ENCODE measurements around the gene CACNA1D. TPM values are rescaled to one million over a fixed set of nuclear protein-coding genes. Genes with fewer than 3 reads are reported as not detected.

The CACNA1D gene
- total and polyA plus RNA-seq, 2 donors (not counting 3 experiments of a cell fraction or from before 2014, with no cell fraction given): 0.06 TPM; not detected in 1

- Histone ChIP-seq H3K79me2 (ENCODE audit: control insufficient read depth, insufficient read depth, low read length) (no peaks in the 10 kb centered on the region), H3K27ac (ENCODE audit: insufficient read depth, low read depth, low read length) (no peak overlapping the region), H2AFZ (ENCODE audit: low read depth, low read length) (no peak overlapping the region), H3K4me3 (replicated peaks in 1 of 3; ENCODE audit: insufficient read depth in 1 of 3, low read depth in 1 of 3, low read length in 3 of 3) (no peak overlapping the region), H3K4me1 (ENCODE audit: control insufficient read depth, extremely low read depth, insufficient read depth, low read length) (no peaks in the 10 kb centered on the region), H3K9me1 (replicated peaks; ENCODE audit: control insufficient read depth, extremely low read depth, insufficient read depth, low read length) (no peaks in the 10 kb centered on the region), H3K4me2 (ENCODE audit: insufficient read depth, low read length) (no peak overlapping the region), H3K27me3 (ENCODE audit: control insufficient read depth in 2 of 2, insufficient read depth in 2 of 2, low read length in 2 of 2) (no peaks in the 10 kb centered on the region), H3K9ac (replicated peaks; ENCODE audit: extremely low read depth, insufficient read depth, low read length) (no peak overlapping the region), H3K36me3 (ENCODE audit: control insufficient read depth in 2 of 2, extremely low read depth in 1 of 2, insufficient read depth in 2 of 2, low read length in 2 of 2) (no peaks in the 10 kb centered on the region), H3K9me3 (replicated peaks; ENCODE audit: control insufficient read depth, insufficient read depth, low read length) (no peaks in the 10 kb centered on the region), H4K20me1 (replicated peaks; ENCODE audit: control insufficient read depth, extremely low read depth, insufficient read depth, low read length) (no peaks in the 10 kb centered on the region)
- POLR2A ChIA-PET: no interaction called here
- intact Hi-C loops (cut with micrococcal nuclease): no loop called here
- no peak for FAIRE-seq
- CTCF ChIA-PET: no interaction called here
- TF ChIP-seq POLR2A (IDR thresholded peaks at IDR 0.05; ENCODE audit: low read depth, low read length) (no peak), FOS (IDR thresholded peaks at IDR 0.05; ENCODE audit: borderline replicate concordance, insufficient read depth, low read length) (no peak), CTCF (IDR thresholded peaks at IDR 0.05; ENCODE audit: extremely low read depth in 1 of 2, insufficient read depth in 1 of 2, low read depth in 1 of 2, low read length in 2 of 2) (no peak), POLR2AphosphoS5 (IDR thresholded peaks at IDR 0.05; ENCODE audit: insufficient read depth, low read depth, low read length) (no peak), JUN (IDR thresholded peaks at IDR 0.05; ENCODE audit: borderline replicate concordance, insufficient read depth, insufficient read length, low read depth) (no peak), MYC (IDR thresholded peaks at IDR 0.05; ENCODE audit: low read depth, low read length) (no peak), MAX (IDR thresholded peaks at IDR 0.05; ENCODE audit: insufficient read depth, insufficient read length) (no peak), EZH2 (IDR thresholded peaks at IDR 0.05; ENCODE audit: borderline replicate concordance, low read depth, low read length, severe bottlenecking) (no peak), GATA2 (IDR thresholded peaks at IDR 0.05; ENCODE audit: insufficient read depth, insufficient read length, low read depth, low read length) (no peak)
- DNase-seq (ENCODE audit: low read depth, low spot score): no peak
- BruUV-seq (replicated peaks): no TSS peak
- dilution Hi-C loops (cut with MboI; ENCODE audit: extremely low pct_ligation_motif_present, low sequenced_read_pairs): no loop called here
These were observed 196.9 kb downstream of the CACNA1D start for GRCh38 chr3:53691349-53691748.
